Ectodermal cell (in vitro differentiated cells): Measurements from ENCODE around the gene CBR1.

Experiments
- H3K27ac ChIP-seq: 2 replicates; pipeline ENCODE4 v1.7.0; 2013; ENCODE audit warnings: mild to moderate bottlenecking, low read depth, low read length; ENCODE audit not compliant: insufficient read depth, poor library complexity, severe bottlenecking
- H3K27me3 ChIP-seq: 2 replicates; pipeline ENCODE4 v1.7.0; 2013; ENCODE audit warnings: mild to moderate bottlenecking, low read length; ENCODE audit not compliant: insufficient read depth, control insufficient read depth, poor library complexity, severe bottlenecking
- H3K36me3 ChIP-seq: one replicate; pipeline ENCODE4 v1.7.0; 2013; ENCODE audit warnings: low read length; ENCODE audit not compliant: control insufficient read depth, insufficient read depth
- H3K4me1 ChIP-seq: one replicate; pipeline ENCODE4 v1.7.0; 2013; ENCODE audit warnings: low read length; ENCODE audit not compliant: control insufficient read depth, insufficient read depth
- H3K4me3 ChIP-seq: 2 replicates; pipeline ENCODE4 v1.7.0; 2013; ENCODE audit warnings: low read depth, low read length, control low read depth; ENCODE audit not compliant: insufficient read depth
- H3K9me3 ChIP-seq: 2 replicates; pipeline ENCODE4 v1.7.0; 2013; ENCODE audit warnings: mild to moderate bottlenecking, low read length, moderate library complexity; ENCODE audit not compliant: control insufficient read depth
- WGBS, 2 experiments: methylation state at CpG; one replicate each; pipeline ENCODE4 v1.1.7; 2013; ENCODE audit warnings: missing lambda C conversion rate in 2 of 2; 5-methylcytosine and 5-hydroxymethylcytosine counted together

The CBR1 gene

DNA sequence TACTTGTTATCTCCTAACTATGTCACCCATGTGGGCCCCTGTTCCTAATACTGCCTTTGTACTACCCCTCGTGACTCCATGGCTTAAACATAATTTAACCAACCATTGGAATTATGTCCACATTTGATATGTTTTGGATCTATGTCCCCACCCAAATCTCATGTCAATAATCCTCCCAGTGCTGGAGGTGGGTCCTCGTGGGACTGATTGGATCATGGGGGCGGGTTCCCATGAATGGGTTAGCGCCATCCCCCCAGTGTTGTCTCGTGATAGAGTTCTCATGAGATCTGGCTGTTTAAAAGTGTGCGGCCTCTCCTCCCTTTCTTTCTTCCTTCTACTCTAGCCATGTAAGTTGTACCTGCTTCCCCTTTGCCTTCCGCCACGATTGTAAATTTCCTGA lies 9.8 kb downstream of the CBR1 start:
- Histone ChIP-seq H3K36me3 (no peaks in the 10 kb centered on the region), H3K27me3 (no peaks in the 10 kb centered on the region), H3K4me3 (no peak overlapping the region), H3K9me3 (no peaks in the 10 kb centered on the region), H3K27ac (no peak overlapping the region), H3K4me1 (no peaks in the 10 kb centered on the region)
- WGBS, 2 experiments, result 78 to 82% methylated on average over 8 of the region's 8 CpGs

DNA sequence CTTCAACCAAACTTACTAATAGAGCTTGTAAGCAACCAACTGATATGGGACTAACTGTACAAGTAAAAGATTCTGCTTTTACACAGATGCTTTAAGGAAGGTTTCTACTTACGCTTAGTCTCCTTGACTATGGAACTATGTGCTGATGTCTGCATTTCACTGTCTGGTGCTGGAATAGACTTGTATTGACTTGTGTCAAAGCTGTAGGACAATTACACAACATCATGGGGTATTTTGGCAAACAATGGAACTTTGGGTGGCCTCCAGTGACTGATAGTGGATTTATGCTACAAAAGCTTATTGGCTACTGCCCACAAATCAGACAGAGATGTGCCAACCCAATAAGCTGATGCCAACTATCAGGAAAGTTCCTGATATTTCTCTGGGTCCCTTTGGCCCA lies 10.6 kb downstream of the CBR1 start:
- no peaks in the 10 kb centered on the region for H3K27me3 ChIP-seq
- H3K27ac ChIP-seq, result no peak overlapping the region
- H3K4me3 ChIP-seq, result no peak overlapping the region
- WGBS, 2 experiments, result 89 to 98% methylated on average over 1 of the region's 1 CpG
- H3K9me3 ChIP-seq, result no peaks in the 10 kb centered on the region
- no peaks in the 10 kb centered on the region for H3K4me1 ChIP-seq
- H3K36me3 ChIP-seq, result no peaks in the 10 kb centered on the region

DNA sequence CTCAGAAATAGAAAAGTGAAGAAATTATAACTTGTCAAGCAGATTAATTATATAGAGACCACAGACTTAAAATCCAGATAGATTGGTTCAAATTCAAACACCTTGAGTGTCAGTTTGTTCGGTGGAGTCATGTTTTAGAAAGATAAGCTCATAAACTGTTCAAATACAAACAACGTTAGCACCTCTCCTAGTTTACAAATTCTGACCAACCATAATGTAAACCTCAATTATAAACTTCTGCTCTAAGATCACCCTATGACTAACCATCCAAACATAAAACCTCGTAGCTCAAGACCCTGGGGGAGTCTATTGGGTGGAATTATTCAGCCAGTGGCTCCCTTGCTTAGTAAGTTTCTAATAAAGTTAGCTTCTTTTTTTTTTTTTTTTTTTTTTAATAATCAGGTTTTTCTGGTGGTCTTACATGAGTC lies 12.4 kb downstream of the CBR1 start:
- 92 to 99% methylated on average over 2 to 3 of the region's 3 CpGs for WGBS, 2 experiments
- no peaks in the 10 kb centered on the region for H3K27me3 ChIP-seq
- no peaks in the 10 kb centered on the region for H3K4me1 ChIP-seq
- no peak overlapping the region for H3K27ac ChIP-seq
- H3K36me3 ChIP-seq, result no peaks in the 10 kb centered on the region
- no peaks in the 10 kb centered on the region for H3K9me3 ChIP-seq
- H3K4me3 ChIP-seq, result no peak overlapping the region

DNA sequence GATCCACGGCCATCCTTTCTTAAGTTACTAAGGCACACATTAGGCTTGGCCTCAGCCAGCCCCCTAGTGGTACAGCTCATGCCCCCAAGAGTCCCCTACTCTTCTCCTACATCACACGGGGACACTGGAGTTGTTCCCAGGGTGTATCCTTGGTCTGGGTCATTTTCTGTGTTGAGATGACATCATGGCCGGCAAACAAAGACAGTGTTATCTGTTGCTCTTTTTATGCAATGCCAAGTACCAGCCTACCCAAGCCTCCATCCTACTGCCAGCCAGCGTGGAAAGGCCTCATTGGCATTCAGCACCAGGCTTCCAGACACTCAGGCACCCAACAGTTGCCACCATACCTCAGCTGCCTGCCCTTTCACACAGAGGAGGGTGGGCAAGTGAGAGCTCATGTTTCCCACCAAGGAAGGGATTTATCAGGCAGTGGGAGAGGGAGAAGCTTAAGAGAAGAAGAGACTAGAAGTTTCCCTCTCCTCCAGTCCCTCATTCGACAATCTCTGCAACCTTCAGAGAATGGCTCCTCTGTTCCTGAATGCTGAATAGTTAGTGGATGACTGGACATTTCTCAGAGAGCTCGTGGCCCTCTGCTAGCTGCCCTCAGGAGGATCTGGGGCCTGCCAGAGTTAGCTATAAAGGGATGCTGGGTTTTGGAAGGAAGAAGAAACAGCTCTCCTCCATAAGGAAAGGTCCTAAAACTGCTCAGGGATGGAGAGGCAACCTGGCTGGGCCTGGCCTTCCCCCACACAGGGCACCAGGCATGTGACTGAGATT lies 17.7 kb downstream of the CBR1 start:
- Histone ChIP-seq H3K27me3 (no peaks in the 10 kb centered on the region), H3K27ac (no peak overlapping the region), H3K4me1 (no peaks in the 10 kb centered on the region), H3K9me3 (no peaks in the 10 kb centered on the region), H3K36me3 (no peaks in the 10 kb centered on the region), H3K4me3 (no peak overlapping the region)
- 76 to 77% methylated on average over 6 of the region's 6 CpGs for WGBS, 2 experiments

DNA sequence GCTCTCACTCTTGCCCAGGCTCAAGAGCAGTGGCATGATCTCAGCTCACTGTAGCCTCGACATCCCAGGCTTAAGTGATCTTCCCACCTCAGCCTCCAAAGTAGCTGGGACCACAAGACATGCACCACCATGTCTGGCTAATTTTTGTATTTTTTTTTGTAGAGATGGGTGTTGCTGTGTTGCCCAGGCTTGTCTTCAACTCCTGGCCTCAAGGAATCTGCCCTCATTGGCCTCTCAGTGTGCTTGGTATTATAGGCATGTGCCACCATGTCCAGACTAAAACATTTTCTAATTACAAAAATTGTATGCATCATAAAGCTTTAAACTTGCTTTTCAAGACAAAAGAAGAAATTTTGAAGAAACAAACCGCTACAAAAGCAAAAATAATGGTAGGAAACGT lies 20.1 kb downstream of the CBR1 start:
- WGBS, 2 experiments, result 94 to 100% methylated on average over 3 of the region's 3 CpGs
- Histone ChIP-seq H3K36me3 (no peaks in the 10 kb centered on the region), H3K9me3 (peaks cover 2% of the 10 kb centered on the region), H3K27ac (no peak overlapping the region), H3K4me1 (no peaks in the 10 kb centered on the region), H3K4me3 (no peak overlapping the region), H3K27me3 (no peaks in the 10 kb centered on the region)

DNA sequence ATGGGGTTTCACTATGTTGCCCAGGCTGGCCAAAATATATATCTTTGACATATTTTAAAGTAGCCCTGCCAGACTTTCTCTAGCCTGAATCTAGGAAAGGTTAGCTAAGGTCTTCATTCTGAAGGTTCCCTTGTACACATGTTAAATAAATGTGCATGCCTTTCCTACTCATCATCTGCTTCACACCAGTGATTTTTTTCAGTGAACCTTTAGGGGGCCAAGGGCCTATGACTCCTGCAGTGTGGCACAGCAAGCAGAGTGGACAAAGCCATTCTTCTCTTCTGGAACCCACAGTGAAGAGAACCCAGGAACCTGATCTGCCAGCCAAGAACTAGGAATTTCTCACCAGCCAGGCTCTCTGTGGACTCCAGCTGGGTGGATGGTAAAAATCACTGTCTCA lies 22.9 kb downstream of the CBR1 start:
- no peak overlapping the region for H3K27ac ChIP-seq
- H3K4me3 ChIP-seq, result no peak overlapping the region
- no peaks in the 10 kb centered on the region for H3K36me3 ChIP-seq
- peaks cover 5% of the 10 kb centered on the region for H3K4me1 ChIP-seq
- H3K27me3 ChIP-seq, result no peaks in the 10 kb centered on the region
- peaks cover 2% of the 10 kb centered on the region for H3K9me3 ChIP-seq

DNA sequence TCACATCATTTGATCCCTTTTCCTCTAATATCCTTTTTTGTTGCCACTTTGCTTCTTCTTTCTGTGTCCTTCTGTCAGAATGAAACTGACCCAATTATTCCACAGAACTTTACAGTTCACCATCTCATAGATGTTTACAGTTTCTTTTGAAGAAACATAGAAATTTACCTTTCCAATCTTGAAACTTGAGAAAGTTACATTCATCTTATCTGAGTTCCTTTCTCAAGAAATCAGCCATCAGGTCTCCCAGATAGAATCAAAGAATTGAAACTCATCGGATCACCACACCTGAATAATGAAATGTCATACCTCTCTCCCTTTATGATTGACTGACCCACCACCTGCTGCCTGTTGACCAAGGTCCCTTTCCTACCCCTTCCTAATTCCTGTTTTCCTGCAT lies 23.7 kb downstream of the CBR1 start:
- no peaks in the 10 kb centered on the region for H3K27me3 ChIP-seq
- WGBS, 2 experiments, result 92 to 93% methylated on average over 1 of the region's 1 CpG
- H3K9me3 ChIP-seq, result peaks cover 2% of the 10 kb centered on the region
- peaks cover 5% of the 10 kb centered on the region for H3K4me1 ChIP-seq
- H3K27ac ChIP-seq, result no peak overlapping the region
- no peaks in the 10 kb centered on the region for H3K36me3 ChIP-seq
- no peak overlapping the region for H3K4me3 ChIP-seq

DNA sequence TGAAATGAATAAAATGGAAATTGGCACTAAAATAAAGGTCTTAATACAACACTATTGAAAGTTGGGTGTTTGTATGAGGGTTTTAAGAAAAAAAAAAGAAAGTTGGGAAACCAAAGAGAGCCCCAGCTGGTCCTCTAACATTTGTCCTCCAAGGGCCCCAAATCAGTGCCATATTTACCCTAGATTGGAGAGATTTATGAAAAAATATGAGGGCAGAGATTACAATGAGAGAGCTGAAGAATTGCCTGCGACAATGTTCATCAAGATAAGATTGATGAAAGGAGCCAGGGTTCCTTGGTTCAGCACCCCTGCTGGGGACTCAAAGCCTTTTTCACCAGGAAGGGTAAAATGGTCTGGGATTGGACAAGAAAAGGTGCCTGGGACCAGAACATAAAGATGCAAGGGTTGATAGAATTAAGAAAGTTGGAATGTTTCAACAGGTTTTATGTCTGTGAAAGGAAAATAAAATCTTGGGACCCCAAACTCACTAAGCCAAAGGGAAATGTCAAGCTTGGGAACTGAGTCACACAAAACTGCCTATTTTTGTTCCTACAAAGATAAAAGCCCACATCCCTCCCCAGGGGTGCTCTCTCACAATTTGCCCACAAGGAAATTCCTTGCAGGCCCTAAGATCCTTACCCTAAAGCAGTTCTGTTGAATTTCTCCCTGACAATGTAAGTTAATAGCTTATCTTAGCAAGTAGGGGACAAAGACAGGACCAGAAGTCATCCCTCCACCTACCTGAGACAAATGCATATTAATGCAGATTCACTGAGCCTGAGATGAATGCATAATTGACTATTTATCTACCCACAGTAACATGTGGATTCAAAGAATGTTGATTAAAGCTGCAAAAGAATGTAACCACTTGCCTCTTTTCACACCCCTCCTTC lies 26.8 kb downstream of the CBR1 start:
- no peaks in the 10 kb centered on the region for H3K27me3 ChIP-seq
- no peak overlapping the region for H3K4me3 ChIP-seq
- peaks cover 5% of the 10 kb centered on the region for H3K4me1 ChIP-seq
- 18 to 28% methylated on average over 1 of the region's 1 CpG for WGBS, 2 experiments
- H3K9me3 ChIP-seq, result peaks cover 2% of the 10 kb centered on the region
- no peak overlapping the region for H3K27ac ChIP-seq
- no peaks in the 10 kb centered on the region for H3K36me3 ChIP-seq

DNA sequence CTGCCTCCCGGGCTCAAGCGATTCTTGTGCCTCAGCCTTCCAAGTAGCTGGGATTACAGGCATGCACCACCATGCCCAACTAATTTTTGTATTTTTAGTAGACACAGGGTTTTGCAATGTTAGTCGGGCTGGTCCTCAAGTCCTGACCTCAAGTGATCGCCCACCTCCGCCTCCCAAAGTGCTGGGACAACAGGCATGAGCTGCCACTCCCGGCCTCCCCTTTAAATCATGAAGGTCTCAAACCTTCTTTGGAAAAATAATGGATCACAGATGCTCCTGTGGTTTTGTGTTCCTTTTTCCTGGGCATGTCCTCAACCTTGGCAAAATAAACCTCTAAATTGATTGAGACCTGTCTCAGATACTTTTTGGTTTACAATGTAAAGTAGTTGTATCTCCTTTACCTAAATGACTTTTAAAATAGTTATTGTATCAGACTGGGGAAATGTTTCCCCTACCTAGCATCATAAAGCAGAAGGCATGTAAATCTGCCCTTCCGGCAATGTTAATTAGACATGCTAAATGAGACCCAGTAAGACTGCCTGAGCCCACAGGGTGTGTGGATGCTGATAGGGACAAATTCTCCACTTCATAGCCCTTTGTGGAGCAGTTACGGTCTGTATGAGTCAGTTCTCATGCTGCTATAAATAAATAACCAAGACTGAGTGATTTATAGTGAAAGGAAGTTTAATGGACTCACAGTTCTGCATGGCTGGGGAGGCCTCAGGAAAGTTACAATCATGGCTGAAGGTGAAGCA lies 27.8 kb downstream of the CBR1 start:
- whole genome bisulfite sequencing, 2 experiments, result 70 to 71% methylated on average over 8 of the region's 8 CpGs
- Histone ChIP-seq H3K9me3 (peaks cover 2% of the 10 kb centered on the region), H3K27ac (peak overlapping the region; percentile 16)

DNA sequence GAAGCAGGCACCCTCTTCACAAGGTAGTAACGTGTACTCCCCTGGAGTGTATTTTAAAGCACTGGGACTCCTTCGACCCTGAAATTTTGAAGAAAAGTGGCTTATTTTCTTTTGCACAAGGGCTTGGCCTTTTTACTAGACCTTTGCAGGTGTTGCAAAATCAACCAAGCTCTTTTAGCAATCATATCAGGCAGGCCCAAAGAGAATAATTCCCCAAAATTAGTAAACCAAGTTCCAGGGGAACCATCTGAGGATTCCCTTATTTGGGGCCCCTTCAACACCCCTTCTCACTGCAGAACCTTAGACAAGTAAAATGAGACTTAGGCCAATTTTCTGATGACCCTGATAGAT lies 28.3 kb downstream of the CBR1 start:
- H3K4me3 ChIP-seq, result no peak overlapping the region
- no peaks in the 10 kb centered on the region for H3K27me3 ChIP-seq
- peaks cover 2% of the 10 kb centered on the region for H3K9me3 ChIP-seq
- peaks cover 5% of the 10 kb centered on the region for H3K4me1 ChIP-seq
- 86 to 90% methylated on average over 2 of the region's 2 CpGs for WGBS, 2 experiments
- no peaks in the 10 kb centered on the region for H3K36me3 ChIP-seq
- H3K27ac ChIP-seq, result no peak overlapping the region

More for the DNA sequence above, 27.8 kb downstream of the CBR1 start:
- Histone ChIP-seq H3K4me3 (no peak overlapping the region), H3K36me3 (no peaks in the 10 kb centered on the region), H3K4me1 (peaks cover 5% of the 10 kb centered on the region), H3K27me3 (no peaks in the 10 kb centered on the region)
